ENCODE results near the gene NLRP6. TPM values are rescaled to one million over a fixed set of nuclear protein-coding genes. Genes with fewer than 3 reads are reported as not detected.

The NLRP6 gene
- total RNA-seq, 4 donors from 2014 or later, result 0.13 to 2.2 (median 0.42) TPM; not detected in 1

DNA sequence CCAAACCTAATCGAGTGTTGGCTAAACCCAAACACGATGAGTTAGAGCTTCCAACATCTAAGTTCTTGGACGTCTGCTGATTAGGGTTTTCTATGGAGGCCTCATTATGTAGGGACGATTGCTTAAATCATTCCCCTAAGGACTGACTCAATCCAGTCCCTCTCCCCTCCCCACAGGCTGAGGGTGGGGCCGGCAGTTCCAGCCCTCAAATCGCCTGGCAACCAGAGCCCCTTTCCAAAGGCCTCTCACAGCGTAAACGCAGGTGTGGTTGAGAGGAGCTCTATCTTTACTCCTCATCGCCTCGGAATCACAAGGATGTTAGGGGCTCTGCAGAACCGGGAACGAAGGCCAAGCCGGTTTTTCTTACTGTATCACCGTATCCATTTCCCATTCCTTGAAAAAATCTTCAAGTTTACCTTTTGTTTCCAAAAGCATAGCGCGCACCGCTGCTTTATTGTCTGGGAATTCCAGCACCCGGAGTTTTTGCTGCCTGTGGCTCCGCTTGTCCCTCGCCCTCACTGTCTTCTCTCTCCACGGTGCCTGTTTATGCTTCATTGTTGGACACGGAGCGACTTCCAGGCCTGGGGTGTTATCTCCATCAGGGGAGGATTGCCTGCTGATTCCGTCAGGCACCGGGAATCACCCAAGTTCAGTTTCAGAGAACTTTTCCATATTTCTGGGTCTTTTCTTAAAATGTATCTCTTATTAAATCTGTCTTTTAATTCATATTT is 56.2 kb downstream of the NLRP6 start:
- H3K36me3 ChIP-seq, result no peaks in the 10 kb centered on the region
- DNase-seq (ENCODE audit: extremely low spot score), result no peak

More for the DNA sequence above, 56.2 kb downstream of the NLRP6 start:
- H3K4me3 ChIP-seq, result no peak overlapping the region
- WGBS, result 66% methylated on average over 25 of the region's 25 CpGs
- TF ChIP-seq POLR2AphosphoS5 (IDR thresholded peaks at IDR 0.05), result peak in 1 of 2 donors; percentile 33
- no peak for TF ChIP-seq POLR2A (IDR thresholded peaks at IDR 0.05; ENCODE audit: low read depth)
- intact Hi-C loops (cut with DNase I), result no loop called here
- H3K4me1 ChIP-seq, result peaks cover 15 to 31% (median 21%) of the 10 kb centered on the region in 4 donors
- no peaks in the 10 kb centered on the region for H3K27me3 ChIP-seq
- no peaks in the 10 kb centered on the region for H3K9me3 ChIP-seq
- peak overlapping the region in 1 of 4 donors; percentile 76 for H3K27ac ChIP-seq (replicated peaks in 1 of 4)

Small RNA genes within 50 kb of the gene (small RNA-seq; reads per million reads assigned to genes)
- 0 reads per million in 3 donors for gene AC136475.6

Other genes with a start within 250 kb of the NLRP6 start
- not detected for gene SCGB1C1, start 85.3 kb upstream of the NLRP6 start, total RNA-seq
- 10 to 100 TPM; 16.2 to 32.9 (median 30.5) TPM for gene BET1L, start 71.0 kb upstream of the NLRP6 start, total RNA-seq
- 100 to 1,000 TPM in 3 of 4 donors, 10 to 100 TPM in 1; 76.8 to 137 (median 123) TPM for gene RIC8A, start 70.7 kb upstream of the NLRP6 start, total RNA-seq
- 10 to 100 TPM in 3 of 4 donors, 1 to 10 TPM in 1; 7.9 to 20.1 (median 14.0) TPM for gene SIRT3, start 42.1 kb upstream of the NLRP6 start, total RNA-seq
- 100 to 1,000 TPM in 1 of 4 donors, 10 to 100 TPM in 3; 86.4 to 124 (median 94.1) TPM for gene PSMD13, start 41.4 kb upstream of the NLRP6 start, total RNA-seq
- 10 to 100 TPM; 13.3 to 23.7 (median 18.8) TPM for gene PGGHG, start 10.7 kb downstream of the NLRP6 start, total RNA-seq
- not detected for gene IFITM5, start 21.1 kb downstream of the NLRP6 start, total RNA-seq
- 100 to 1,000 TPM in 3 of 4 donors, 10 to 100 TPM in 1; 92.2 to 235 (median 194) TPM for gene IFITM2, start 29.4 kb downstream of the NLRP6 start, total RNA-seq
- gene IFITM1, start 35.6 kb downstream of the NLRP6 start, total RNA-seq, result 100 to 1,000 TPM in 3 of 4 donors, 10 to 100 TPM in 1; 60.6 to 197 (median 171) TPM
- gene IFITM3, start 42.5 kb downstream of the NLRP6 start, total RNA-seq, result 100 to 1,000 TPM; 290 to 513 (median 410) TPM
- 10 to 100 TPM in 1 of 4 donors, 1 to 10 TPM in 3; 2.5 to 12.0 (median 5.7) TPM for gene B4GALNT4, start 91.1 kb downstream of the NLRP6 start, total RNA-seq
- gene PKP3, start 115.8 kb downstream of the NLRP6 start, total RNA-seq, result 1 to 10 TPM in 1 of 4 donors, under 1 TPM in 3; 0.17 to 1.1 (median 0.51) TPM
- gene SIGIRR, start 136.6 kb downstream of the NLRP6 start, total RNA-seq, result 10 to 100 TPM; 45.7 to 72.9 (median 50.5) TPM
- gene ANO9, start 163.6 kb downstream of the NLRP6 start, total RNA-seq, result under 1 TPM in 3 of 4 donors, not detected in 1; 0.11 to 0.42 (median 0.32) TPM
- gene PTDSS2, start 171.9 kb downstream of the NLRP6 start, total RNA-seq, result 10 to 100 TPM; 23.9 to 58.3 (median 30.2) TPM
- 100 to 1,000 TPM; 280 to 367 (median 334) TPM for gene RNH1, start 228.8 kb downstream of the NLRP6 start, total RNA-seq

Data from esophagus muscularis mucosa (tissue), 4 donors.